ENCODE results near the gene HDAC6. TPM values are rescaled to one million over a fixed set of nuclear protein-coding genes. Genes with fewer than 3 reads are reported as not detected.

HDAC6 gene
- total RNA-seq, 2 donors from 2014 or later, result 27.1 to 30.4 TPM

DNA sequence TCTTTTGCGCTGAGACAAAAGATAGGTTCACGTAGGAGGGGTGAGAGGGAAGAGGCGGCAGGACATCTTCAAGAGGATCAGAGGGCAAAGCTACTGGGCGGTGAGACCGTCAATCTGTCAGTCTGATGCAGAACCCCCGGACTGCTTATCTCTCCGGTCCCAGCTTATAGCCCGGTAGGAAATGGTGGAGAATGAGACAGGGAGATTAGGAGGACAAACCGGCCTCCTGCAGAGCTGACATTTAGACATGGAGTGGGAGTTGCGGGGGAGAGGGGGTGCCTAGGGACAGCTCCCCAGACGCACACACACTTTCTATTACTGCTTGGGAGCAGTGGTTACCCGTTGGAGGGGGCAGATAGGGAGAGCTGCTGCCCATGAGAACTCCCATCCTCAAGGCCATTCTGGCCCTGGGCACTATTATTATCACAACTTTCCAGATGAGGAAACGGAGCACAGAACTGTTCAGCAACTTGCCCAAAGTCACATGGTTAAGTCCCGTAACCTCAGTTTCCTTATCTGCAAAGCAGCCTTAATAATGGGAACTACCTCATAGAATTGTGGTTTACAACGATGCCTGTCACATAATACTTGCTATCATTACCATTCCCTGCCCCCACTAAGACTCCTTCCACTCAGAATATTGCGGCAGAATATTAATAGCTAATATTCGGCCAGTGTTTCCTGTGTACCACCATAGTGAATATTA is 1.1 kb upstream of the HDAC6 start:
- no peaks in the 10 kb centered on the region for H3K36me3 ChIP-seq
- no peaks in the 10 kb centered on the region for H3K27me3 ChIP-seq
- TF ChIP-seq, protein P1, sequence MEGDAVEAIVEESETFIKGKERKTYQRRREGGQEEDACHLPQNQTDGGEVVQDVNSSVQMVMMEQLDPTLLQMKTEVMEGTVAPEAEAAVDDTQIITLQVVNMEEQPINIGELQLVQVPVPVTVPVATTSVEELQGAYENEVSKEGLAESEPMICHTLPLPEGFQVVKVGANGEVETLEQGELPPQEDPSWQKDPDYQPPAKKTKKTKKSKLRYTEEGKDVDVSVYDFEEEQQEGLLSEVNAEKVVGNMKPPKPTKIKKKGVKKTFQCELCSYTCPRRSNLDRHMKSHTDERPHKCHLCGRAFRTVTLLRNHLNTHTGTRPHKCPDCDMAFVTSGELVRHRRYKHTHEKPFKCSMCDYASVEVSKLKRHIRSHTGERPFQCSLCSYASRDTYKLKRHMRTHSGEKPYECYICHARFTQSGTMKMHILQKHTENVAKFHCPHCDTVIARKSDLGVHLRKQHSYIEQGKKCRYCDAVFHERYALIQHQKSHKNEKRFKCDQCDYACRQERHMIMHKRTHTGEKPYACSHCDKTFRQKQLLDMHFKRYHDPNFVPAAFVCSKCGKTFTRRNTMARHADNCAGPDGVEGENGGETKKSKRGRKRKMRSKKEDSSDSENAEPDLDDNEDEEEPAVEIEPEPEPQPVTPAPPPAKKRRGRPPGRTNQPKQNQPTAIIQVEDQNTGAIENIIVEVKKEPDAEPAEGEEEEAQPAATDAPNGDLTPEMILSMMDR (IDR thresholded peaks at IDR 0.05), result no peak
- no peak for DNase-seq (ENCODE audit: low spot score)
- H3K27ac ChIP-seq, result peak overlapping the region; percentile 88 to 94
- H3K9me3 ChIP-seq, result no peaks in the 10 kb centered on the region
- H3K4me3 ChIP-seq, result peak overlapping the region; percentile 59 to 72
- H3K4me1 ChIP-seq, result peaks cover 0 to 5% of the 10 kb centered on the region in 2 donors

DNA sequence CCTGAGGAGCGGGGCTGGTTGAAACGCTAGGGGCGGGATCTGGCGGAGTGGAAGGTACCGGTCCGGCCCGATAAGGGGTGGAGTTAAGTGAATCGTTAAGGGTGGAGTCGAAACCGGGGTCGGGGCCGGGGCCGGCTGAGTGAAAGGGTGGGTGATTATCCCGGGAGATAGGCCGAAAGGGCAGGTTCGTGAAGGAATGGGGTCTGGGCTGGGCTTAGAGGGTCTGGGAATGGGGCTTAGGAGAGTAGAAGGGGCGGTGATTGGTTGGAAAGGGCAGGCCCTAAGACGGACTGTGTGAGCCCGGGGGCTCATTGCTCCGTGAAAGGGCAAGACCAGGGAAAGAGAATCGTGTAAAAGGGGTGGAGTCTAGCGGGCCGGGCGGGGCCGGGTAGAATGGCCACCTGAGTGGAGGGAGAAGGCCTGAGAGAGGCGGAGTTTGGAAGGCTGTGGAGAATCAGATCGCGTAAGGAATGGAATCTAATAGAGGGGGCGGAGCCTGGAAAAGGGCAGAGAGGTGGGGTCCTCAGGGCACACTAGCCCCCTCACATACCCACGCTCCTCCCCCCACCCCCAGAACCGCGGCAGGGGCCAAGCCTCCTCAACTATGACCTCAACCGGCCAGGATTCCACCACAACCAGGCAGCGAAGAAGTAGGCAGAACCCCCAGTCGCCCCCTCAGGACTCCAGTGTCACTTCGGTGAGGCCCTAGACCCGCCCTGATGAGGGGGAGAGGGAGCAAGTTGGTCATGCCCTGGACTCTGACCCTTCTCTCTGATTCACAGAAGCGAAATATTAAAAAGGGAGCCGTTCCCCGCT is 430 bp downstream of the HDAC6 start:
- Histone ChIP-seq H3K4me3 (peak overlapping the region; percentile 47 to 60), H3K27ac (peak overlapping the region; percentile 90 to 92), H3K27me3 (no peaks in the 10 kb centered on the region), H3K4me1 (peaks cover 0 to 5% of the 10 kb centered on the region in 2 donors), H3K9me3 (no peaks in the 10 kb centered on the region), H3K36me3 (no peaks in the 10 kb centered on the region)
- DNase-seq (ENCODE audit: low spot score), result peak; percentile 84
- TF ChIP-seq, protein P1 (IDR thresholded peaks at IDR 0.05), result no peak

DNA sequence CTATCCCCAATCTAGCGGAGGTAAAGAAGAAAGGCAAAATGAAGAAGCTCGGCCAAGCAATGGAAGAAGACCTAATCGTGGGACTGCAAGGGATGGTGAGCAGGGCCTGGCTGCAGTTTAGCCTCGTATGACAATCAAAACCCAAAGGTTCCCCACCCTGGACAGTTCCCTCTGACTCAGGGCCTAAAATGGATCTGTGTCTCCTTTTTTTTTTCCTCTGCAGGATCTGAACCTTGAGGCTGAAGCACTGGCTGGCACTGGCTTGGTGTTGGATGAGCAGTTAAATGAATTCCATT is 986 bp downstream of the HDAC6 start:
- H3K4me1 ChIP-seq, result peaks cover 0 to 5% of the 10 kb centered on the region in 2 donors
- TF ChIP-seq, protein P1 (IDR thresholded peaks at IDR 0.05), result no peak
- H3K9me3 ChIP-seq, result no peaks in the 10 kb centered on the region
- DNase-seq (ENCODE audit: low spot score), result no peak
- H3K36me3 ChIP-seq, result no peaks in the 10 kb centered on the region
- H3K4me3 ChIP-seq, result peak overlapping the region; percentile 47 to 60
- H3K27ac ChIP-seq, result peak overlapping the region; percentile 90 to 92
- no peaks in the 10 kb centered on the region for H3K27me3 ChIP-seq

DNA sequence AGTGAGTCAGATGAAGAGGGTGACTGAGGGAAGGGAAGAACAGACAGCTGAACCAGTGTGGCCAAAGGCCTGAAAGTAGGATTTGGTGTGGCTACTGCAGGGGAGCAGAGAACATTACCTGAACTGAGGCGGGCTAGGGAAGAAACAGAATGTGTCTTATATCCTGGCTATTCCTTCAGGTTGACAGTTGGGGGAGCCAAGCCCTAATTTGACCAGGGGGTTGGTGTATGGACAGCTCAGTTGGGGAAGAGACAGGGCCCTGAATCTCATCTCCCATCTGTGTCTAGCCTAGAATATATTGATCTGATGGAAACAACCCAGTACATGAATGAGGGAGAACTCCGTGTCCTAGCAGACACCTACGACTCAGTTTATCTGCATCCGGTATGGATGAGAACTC is 4.2 kb downstream of the HDAC6 start:
- Histone ChIP-seq H3K27me3 (no peaks in the 10 kb centered on the region), H3K4me1 (no peaks in the 10 kb centered on the region), H3K4me3 (no peak overlapping the region), H3K27ac (no peak overlapping the region), H3K9me3 (no peaks in the 10 kb centered on the region), H3K36me3 (peaks cover 7% of the 10 kb centered on the region)
- DNase-seq (ENCODE audit: low spot score), result no peak
- TF ChIP-seq, protein P1 (IDR thresholded peaks at IDR 0.05), result no peak

DNA sequence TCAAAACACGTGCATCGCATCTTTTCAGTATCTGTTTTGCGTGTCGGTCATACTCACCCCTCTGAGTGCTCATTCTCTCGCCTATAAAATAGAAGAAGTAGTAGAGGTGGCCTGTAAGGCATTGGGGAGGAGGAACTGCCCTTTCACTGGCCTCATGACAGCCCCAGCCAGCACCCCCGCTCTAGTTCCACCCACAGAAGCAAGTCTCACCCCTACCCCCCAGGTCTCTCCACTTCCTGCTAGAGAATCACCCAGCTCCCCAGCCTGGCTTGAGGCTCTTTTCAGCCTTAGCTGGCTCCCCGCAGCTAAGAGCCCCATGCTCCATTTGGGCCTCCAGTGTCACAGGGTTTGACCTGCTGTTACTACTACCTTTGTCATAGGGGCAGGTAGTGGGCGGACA is 11.8 kb downstream of the HDAC6 start:
- no peak overlapping the region for H3K27ac ChIP-seq
- no peaks in the 10 kb centered on the region for H3K9me3 ChIP-seq
- H3K4me3 ChIP-seq, result no peak overlapping the region
- no peaks in the 10 kb centered on the region for H3K4me1 ChIP-seq
- no peaks in the 10 kb centered on the region for H3K27me3 ChIP-seq
- TF ChIP-seq, protein P1 (IDR thresholded peaks at IDR 0.05), result no peak
- no peak for DNase-seq (ENCODE audit: low spot score)
- peaks cover 7% of the 10 kb centered on the region for H3K36me3 ChIP-seq
